Midbrain (tissue), 1 donor: ENCODE measurements around the gene RBCK1.

Experiments used
- DNase-seq: peaks from one replicate; lab custom pipeline; 2025; lab: John Stamatoyannopoulos, UW

Gene RBCK1

DNA sequence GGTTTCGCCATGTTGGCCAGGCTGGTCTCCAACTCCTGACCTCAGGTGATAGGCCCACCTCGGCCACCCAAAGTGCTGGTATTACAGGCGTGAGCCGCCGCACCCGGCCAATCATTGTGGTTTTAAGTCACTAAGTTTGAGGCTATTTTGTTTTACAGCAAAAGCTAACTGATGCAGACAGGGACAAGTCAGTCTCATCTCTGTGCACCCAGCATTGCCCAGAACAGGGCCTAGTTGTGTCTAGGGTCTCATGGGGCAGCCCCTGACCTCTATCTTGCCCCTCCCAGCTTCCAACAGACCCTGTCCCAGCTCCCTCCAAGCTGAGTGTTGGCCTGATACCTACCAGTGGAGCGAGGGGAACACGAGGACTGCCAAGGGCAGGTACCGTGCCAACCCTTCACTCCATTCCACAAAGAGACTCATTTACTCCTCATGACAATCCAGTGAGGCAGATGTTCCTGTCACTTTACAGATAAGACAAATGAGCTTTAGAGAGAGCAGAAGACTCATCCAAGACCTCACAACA lies 8.9 kb upstream of the RBCK1 start:
- DNase-seq = no peak

DNA sequence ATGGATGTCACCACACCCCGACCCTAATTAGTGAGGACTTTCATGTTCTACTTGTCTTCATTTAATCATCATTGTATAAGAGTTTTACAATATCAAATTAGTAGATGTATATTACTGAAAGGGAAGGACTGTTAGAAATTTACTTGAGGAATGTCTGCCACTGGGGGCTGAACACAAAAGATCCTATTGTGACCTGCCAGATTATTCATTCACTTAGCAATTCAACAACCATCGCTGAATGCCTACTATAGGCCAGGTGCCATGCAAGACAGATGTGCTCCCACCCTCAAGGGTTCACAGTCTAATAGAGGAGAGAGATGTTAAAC lies 8.0 kb upstream of the RBCK1 start:
- no peak for DNase-seq

DNA sequence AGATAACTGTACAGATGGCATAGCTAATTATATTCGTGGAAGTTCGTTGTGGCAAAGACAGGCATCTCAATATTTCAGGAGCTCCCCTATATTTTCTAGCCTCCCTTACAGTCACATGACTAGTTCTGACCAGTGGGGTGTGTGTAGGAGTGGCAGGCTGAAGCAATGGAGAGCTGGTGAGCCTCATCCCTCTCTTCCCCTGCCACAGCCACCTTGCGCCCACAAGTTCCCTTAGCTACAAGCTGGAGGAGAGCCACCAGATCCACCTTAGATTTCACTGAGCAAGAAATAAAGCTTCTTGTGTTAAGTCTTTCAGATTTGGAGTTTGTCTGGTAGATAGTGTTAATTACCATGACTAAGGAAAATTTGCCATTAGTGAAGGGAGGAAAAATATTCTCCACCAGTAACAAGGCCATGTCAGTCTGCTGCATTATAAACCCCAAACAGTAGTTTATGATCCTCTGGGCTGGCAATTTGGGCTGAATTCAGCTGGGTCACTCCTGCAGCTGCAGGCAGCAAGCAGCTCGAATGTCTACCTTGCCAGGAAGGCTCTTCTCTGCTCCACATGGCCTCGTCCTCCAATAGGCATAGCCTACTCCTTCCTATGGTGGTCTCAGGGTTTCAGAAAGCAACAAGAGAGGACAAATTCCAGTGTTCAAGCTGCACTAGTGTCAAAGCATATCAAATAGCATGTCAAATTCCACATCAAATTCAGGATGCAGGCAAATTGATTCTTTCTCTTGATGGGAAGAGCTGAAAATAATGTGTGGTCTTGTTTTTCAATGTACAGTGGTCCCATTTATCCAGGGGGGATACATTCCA lies 7.4 kb upstream of the RBCK1 start:
- peak; percentile 4 for DNase-seq

- no peak for DNase-seq
These were observed 6.2 kb upstream of the RBCK1 start for GRCh38 chr20:401682-402495.

GRCh38 chr20:402496-402885 lies 5.6 kb upstream of the RBCK1 start:
- DNase-seq = no peak

- no peak for DNase-seq
These were observed 5.1 kb upstream of the RBCK1 start for GRCh38 chr20:402898-403581.

- no peak for DNase-seq
These were observed 4.5 kb upstream of the RBCK1 start for GRCh38 chr20:403582-403957.

- no peak for DNase-seq
These were observed 4.0 kb upstream of the RBCK1 start for GRCh38 chr20:404088-404487.

DNA sequence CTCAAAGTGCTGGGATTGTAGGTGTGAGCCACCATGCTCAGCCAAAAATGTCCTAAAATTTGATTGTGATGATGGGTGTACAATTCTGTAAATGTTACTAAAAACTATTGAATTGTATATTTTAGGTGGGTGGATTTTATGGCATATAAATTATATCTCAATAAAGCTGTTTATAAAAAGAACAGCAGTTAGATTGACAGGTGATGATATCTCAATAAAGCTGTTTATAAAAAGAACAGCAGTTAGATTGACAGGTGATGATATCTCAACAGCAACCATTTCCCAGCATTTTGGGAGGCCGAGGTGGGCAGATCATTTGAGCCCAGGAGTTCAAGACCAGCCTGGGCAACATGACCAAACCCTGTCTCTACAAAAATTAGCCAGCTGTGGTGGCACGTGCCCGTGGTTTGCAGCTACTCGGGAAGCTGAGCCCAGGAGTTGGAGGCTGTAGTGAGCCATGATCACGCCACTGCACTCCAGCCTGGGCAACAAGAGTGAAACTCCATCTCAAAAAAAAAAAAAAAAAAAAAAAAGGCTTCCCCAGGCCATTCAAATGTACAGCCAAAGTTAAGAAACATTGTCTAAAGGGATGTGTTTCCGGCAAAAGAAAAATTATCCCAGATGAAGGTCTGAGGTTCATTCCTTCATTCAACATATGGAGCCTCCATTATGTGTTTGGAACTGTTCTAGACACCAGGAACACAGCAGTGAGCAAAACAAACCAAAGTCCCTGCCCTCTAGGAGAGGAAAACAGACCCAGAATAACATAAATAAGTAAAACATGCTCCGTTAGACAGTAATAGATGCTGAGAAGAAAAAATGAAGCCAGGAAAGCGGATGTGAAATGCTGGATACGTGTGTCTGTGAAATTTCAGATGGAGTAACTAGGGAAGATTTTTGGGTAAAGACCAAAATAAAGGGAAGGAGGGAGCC lies 1.6 kb upstream of the RBCK1 start:
- no peak for DNase-seq

GRCh38 chr20:407133-407952 lies 756 bp upstream of the RBCK1 start:
- DNase-seq = peak; percentile 58

DNA sequence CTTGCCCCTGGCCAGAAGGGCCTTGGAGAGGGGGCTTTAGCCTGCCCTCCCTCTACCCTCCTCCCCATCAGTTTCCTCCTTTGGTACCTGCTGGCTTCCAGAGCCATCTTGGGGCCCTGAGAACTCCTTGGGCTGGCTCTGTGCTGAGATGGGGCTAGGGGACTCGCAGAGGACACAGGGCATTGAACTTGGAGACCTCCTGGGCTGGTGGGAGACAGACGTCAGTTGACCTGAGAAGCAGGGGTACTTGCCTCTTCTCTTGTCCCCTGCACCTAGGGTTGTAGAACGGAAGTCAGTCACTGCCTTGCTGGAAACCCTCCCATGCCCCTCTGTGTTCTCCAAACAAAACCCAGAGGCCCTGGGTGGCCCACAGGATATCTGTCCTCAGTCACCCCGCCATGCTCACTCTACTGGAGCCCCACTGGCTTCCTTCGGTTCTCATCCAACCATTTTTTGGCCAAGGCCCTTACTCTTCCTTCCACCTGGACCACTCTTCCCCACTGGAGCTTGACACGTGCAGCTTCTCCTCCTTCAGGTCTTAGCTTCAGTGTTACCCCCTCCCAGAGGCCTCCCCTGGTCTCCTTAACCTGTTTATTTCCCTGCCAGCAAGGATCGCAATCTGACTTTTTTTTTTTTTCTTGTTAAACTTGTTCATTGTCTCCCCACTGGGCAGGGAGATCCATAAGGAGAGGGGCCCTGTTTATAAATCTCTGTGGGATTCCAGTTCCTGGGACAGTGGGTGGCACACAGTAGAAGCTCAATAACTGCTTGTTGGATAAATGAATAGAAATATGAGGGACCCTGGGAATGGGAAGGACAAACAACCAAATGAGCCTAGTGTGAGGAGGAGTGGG lies 971 bp downstream of the RBCK1 start:
- no peak for DNase-seq

- no peak for DNase-seq
These were observed 1.8 kb downstream of the RBCK1 start for GRCh38 chr20:409697-410559.

DNA sequence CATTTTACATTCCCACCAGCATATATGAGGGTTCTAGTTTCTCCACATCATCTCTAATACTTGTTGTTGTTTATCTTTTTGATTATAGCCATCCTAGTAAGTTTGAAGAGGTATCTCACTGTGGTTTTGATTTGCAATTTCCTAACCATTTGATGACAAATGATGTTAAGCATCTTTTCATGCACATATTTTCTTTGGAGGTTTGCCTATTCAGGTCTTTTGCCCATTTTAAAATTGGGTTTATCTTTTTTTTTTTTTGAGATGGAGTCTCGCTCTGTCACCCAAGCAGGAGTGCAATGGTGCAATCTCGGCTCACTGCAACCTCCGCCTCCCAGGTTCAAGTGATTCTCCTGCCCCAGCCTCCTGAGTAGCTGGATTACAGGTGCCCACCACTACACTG lies 4.0 kb downstream of the RBCK1 start:
- DNase-seq = no peak

GRCh38 chr20:414161-414560 lies 6.1 kb downstream of the RBCK1 start:
- no peak for DNase-seq

DNA sequence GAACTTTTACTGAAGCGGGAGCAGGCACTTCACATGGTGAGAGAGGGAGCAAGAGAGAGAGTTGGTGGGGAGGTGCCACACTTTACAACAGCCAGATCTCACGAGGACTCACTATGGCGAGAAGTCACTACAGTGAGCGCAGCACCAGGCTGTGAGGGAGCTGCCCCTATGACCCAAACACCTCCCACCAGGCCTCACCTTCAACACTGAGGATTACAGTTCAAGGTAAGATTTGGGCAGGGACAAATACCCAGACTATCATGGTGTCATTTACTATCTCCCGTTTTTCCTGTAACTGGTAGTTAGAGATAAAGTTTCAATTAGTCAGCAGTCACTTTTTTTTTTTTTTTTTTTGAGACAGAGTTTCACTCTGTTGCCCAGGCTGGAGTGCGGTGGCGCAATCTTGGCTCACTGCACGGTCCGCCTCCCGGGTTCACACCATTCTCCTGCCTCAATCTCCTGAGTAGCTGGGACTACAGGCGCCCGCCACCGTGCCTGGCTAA lies 7.8 kb downstream of the RBCK1 start:
- DNase-seq = no peak

- DNase-seq = no peak
These were observed 9.1 kb downstream of the RBCK1 start for GRCh38 chr20:416950-417800.

DNA sequence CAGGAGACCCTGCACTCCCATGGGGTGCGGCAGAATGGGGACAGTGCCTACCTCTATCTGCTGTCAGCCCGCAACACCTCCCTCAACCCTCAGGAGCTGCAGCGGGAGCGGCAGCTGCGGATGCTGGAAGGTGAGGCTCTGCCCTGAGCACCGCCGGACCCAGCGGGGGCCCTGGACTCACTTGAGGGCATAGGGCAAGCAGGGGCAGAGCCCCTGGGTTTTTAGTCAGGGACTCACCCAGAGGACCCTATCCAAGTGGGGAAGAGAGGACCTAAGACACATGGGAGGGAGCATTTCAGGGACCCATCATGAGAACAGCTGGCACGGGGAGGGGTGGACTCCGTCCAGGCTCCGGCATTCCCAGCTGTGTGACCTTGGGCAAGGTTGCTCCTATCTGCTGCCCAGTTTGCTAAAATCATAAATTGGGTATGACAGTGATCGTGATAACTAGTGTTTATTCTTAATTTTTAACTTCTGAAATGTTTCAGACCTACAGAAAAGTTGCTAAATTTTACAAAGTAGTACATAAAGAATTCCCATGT lies 9.8 kb downstream of the RBCK1 start:
- no peak for DNase-seq
